Measurements from ENCODE around the gene BCORL1. TPM values are rescaled to one million over a fixed set of nuclear protein-coding genes. Genes with fewer than 3 reads are reported as not detected.
A peak's percentile ranks its signal among the peaks of the same experiment; 100 is the strongest.

Gene BCORL1
- 10 to 100 TPM in 1 of 4 donors, 1 to 10 TPM in 3; 4.7 to 12.0 (median 6.2) TPM for total RNA-seq

DNA sequence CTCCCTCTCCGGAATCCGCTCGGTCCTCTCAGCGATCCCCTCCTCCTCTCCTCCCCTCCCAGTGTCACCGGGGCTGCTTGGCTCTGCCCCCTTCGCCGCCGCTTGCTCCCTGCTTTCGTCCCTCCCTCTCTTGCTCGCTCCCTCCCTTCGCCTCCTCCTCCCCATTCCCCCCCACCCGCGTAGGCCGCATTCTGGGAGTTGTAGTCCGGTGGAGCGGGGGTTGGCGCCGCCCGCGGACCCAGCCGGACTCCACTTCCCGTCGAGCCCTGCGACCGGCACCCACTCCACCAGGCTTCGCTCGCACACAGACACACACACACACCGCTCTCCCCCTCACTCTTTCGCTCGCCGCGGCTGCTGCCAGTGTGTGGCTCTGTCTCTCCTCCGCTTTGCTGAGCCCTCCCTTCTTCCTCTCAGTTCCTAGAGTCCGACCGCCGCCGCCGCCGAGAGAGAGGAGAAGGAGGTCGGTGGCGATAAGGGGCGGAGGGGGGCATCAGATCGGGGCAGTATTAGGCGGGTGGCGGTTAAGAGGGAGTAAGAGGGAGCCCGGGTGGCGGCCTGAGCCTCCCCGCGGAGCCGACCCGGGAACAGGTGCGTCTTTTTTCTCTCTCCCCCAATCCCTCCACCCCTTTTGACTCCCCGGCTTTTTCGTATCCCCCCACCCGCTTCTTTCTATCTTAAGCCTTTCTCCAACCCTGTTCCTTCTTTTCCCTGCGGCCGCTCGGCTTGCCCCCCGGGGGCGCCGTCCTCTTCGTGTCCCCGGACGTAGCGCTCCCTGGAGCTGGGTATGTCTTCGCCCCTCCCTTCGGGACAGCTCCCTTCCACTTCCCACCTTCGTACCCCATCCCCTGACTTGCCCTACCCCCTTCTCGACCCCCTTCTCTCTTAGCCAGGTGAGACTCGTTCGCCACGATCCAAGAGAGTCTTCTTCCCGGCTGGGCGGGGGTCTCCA is at the start of gene BCORL1:
TSS of gene BCORL1 (plus strand) at position 336 of the 952 bp plus-strand sequence. CDS start 22,597 bp downstream, outside the sequence.
- Histone ChIP-seq H3K9me3 (no peaks in the 10 kb centered on the region), H3K27me3 (no peaks in the 10 kb centered on the region), H3K4me1 (no peaks in the 10 kb centered on the region), H3K4me3 (replicated peaks in 1 of 3) (peak within 1 kb of the TSS in 1 of 3 donors; percentile 50), H3K36me3 (no peaks in the 10 kb centered on the region), H3K27ac (peak within 1 kb of the TSS in 2 of 3 donors; percentile 43 to 79)
- intact Hi-C loops (cut with DNase I): no loop called here
- DNase-seq: peak; percentile 91 to 94
- 0 to 1% methylated on average over 15 to 43 of the region's 74 CpGs for WGBS, 2 donors
- TF ChIP-seq CTCF (IDR thresholded peaks at IDR 0.05) (no peak), POLR2A (IDR thresholded peaks at IDR 0.05) (peak in 1 of 2 donors; percentile 93)

DNA sequence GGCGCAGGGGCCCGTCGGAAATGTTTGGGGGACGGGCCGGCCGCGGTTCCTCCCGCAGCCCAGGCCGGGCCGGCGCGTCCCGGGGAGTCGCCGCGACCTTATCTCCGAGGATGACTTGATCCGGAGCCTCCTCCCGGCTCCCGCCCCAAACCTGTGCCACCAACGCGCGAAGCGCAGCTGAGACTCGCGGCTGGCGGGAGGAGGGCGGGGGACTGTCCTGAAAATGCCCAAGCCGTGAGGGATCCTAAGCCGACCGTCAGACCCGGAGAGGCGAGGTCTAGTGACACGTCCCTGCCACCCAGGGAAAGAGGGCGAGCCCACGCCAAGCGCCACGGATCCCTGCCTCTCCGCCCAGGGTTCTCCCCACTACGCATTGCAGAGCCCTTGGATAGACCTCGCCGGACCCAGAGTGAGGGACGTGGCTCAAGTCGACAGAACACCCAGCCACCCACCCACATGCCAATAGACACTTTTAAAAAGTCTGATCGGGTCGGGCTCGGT is 49.6 kb upstream of the BCORL1 start:
- intact Hi-C loops (cut with DNase I): no loop called here
- TF ChIP-seq CTCF (IDR thresholded peaks at IDR 0.05) (no peak), POLR2A (IDR thresholded peaks at IDR 0.05) (no peak)
- peak; percentile 35 to 42 for DNase-seq
- Histone ChIP-seq H3K4me3 (replicated peaks in 1 of 3) (peak overlapping the region in 1 of 3 donors; percentile 19), H3K4me1 (no peaks in the 10 kb centered on the region), H3K9me3 (no peaks in the 10 kb centered on the region), H3K36me3 (no peaks in the 10 kb centered on the region), H3K27me3 (no peaks in the 10 kb centered on the region), H3K27ac (peak overlapping the region in 1 of 3 donors; percentile 36)
- WGBS, 2 donors: no CpG with 5 or more reads among the region's 47 CpGs

GRCh38 chrX:129933700-129934099 is 48.7 kb upstream of the BCORL1 start:
- intact Hi-C loops (cut with DNase I): no loop called here
- Histone ChIP-seq H3K4me1 (no peaks in the 10 kb centered on the region), H3K4me3 (replicated peaks in 1 of 3) (no peak overlapping the region), H3K36me3 (no peaks in the 10 kb centered on the region), H3K27me3 (no peaks in the 10 kb centered on the region), H3K9me3 (no peaks in the 10 kb centered on the region), H3K27ac (no peak overlapping the region)
- DNase-seq: no peak
- TF ChIP-seq POLR2A (IDR thresholded peaks at IDR 0.05) (no peak), CTCF (IDR thresholded peaks at IDR 0.05) (no peak)
- 85 to 100% methylated on average over 1 to 4 of the region's 7 CpGs for WGBS, 2 donors

DNA sequence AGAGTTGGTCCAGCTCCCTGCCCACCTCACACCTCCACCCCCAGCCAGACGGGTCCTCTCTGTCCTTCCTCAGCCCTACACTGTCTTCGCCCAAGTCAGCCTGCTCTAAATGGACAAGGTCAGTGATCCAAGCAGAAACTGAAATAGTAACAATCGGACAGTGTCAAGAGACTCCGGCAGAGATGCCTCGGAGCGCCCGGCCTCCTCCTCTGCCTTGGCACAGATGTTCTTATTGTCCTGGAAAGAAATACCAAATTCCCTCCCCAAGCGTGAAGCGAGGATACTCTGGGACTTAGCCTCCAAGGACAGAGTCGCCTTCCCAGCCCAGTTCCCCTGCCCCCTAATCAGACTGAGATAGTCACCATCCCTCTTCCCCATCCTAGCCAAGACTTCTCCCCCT is 48.0 kb upstream of the BCORL1 start:
- Histone ChIP-seq H3K9me3 (no peaks in the 10 kb centered on the region), H3K4me1 (no peaks in the 10 kb centered on the region), H3K27ac (no peak overlapping the region), H3K36me3 (no peaks in the 10 kb centered on the region), H3K27me3 (no peaks in the 10 kb centered on the region), H3K4me3 (replicated peaks in 1 of 3) (no peak overlapping the region)
- 71 to 86% methylated on average over 1 to 4 of the region's 10 CpGs for WGBS, 2 donors
- TF ChIP-seq CTCF (IDR thresholded peaks at IDR 0.05): no peak
- TF ChIP-seq POLR2A (IDR thresholded peaks at IDR 0.05): no peak
- no peak for DNase-seq
- intact Hi-C loops (cut with DNase I): no loop called here

GRCh38 chrX:129934952-129935351 is 47.5 kb upstream of the BCORL1 start:
- intact Hi-C loops (cut with DNase I): no loop called here
- TF ChIP-seq POLR2A (IDR thresholded peaks at IDR 0.05) (no peak), CTCF (IDR thresholded peaks at IDR 0.05) (no peak)
- Histone ChIP-seq H3K4me1 (no peaks in the 10 kb centered on the region), H3K36me3 (no peaks in the 10 kb centered on the region), H3K4me3 (replicated peaks in 1 of 3) (no peak overlapping the region), H3K27me3 (no peaks in the 10 kb centered on the region), H3K27ac (no peak overlapping the region), H3K9me3 (no peaks in the 10 kb centered on the region)
- 92 to 100% methylated on average over 5 of the region's 5 CpGs for WGBS, 2 donors
- DNase-seq: no peak

Data from thyroid gland (tissue), 4 donors.